Adrenal gland (tissue), 5 donors: ENCODE data around the gene ATP5PD.

Source experiments
- POLR2A ChIP-seq, 2 donors: fragments of 450-650 bp; IDR thresholded peaks; one replicate each; pipeline ENCODE4 v1.6.1; 2017; ENCODE audit warnings: antibody characterized with exemption in 2 of 2, mild to moderate bottlenecking in 2 of 2, moderate library complexity in 1 of 2
- TF ChIP-seq, protein P1 (sequence below), 6 experiments: fragments of 450-650 bp in 4 of 6; fragments of 200-600 bp in 2 of 6; sonication (generic) in 1 of 6; IDR thresholded peaks; 1 replicate in 5 of 6; 2 replicates in 1 of 6; pipeline versions ENCODE4 v1.5.1 to v1.8.0; 2016 to 2021; ENCODE audit warnings: antibody characterized with exemption in 6 of 6, mild to moderate bottlenecking in 2 of 6, moderate library complexity in 1 of 6
- donor health status: DM: no; HTN: no; CAD: no.

DNA sequence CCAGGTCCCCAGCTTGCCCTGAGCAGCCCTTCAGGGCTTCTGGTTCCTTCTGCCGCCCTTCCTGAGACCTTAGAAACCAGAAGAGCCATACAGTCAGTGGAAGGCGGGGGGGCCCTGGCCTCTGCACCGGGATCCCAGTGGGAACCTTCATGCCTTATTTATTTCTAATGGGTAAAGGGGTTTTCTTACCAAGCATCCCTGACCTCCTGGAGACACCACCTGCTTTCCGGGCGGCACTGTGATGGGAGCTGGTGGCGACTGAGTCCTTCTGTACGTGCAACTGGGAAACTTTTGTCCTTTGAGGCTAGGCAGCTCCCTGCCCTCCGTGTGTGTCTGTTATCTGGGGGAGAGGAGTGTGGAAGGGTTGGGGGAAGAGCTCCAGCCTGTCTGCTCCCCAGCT is 41.5 kb downstream of the ATP5PD start:
- no peak for TF ChIP-seq POLR2A (IDR thresholded peaks at IDR 0.05)
- TF ChIP-seq, protein P1, sequence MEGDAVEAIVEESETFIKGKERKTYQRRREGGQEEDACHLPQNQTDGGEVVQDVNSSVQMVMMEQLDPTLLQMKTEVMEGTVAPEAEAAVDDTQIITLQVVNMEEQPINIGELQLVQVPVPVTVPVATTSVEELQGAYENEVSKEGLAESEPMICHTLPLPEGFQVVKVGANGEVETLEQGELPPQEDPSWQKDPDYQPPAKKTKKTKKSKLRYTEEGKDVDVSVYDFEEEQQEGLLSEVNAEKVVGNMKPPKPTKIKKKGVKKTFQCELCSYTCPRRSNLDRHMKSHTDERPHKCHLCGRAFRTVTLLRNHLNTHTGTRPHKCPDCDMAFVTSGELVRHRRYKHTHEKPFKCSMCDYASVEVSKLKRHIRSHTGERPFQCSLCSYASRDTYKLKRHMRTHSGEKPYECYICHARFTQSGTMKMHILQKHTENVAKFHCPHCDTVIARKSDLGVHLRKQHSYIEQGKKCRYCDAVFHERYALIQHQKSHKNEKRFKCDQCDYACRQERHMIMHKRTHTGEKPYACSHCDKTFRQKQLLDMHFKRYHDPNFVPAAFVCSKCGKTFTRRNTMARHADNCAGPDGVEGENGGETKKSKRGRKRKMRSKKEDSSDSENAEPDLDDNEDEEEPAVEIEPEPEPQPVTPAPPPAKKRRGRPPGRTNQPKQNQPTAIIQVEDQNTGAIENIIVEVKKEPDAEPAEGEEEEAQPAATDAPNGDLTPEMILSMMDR (IDR thresholded peaks at IDR 0.05): no peak
